ENCODE measurements around the gene PLAC8L1.
"Not testable (repeated sequence)": the region's sequence is repeated elsewhere in the genome, so short reads cannot be mapped to it uniquely, and the experiment has no call there.

PLAC8L1 gene, protein sequence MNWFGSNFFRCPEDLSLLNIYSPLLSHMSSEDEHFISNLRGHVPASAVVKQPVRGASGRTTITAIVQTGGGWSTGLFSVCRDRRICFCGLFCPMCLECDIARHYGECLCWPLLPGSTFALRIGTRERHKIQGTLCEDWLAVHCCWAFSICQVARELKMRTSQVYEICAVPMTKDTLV

GRCh38 chr5:146105477-146105876 is at the start of gene PLAC8L1:
TSS of gene PLAC8L1 (minus strand) at chr5:146105577. CDS start at chr5:146104311, 1,266 bp downstream.
- DNase-seq (ENCODE audit: low spot score), result no peak

- DNase-seq (ENCODE audit: low spot score), result no peak
These were observed 46.6 kb upstream of the PLAC8L1 start for GRCh38 chr5:146151970-146152369.

DNA sequence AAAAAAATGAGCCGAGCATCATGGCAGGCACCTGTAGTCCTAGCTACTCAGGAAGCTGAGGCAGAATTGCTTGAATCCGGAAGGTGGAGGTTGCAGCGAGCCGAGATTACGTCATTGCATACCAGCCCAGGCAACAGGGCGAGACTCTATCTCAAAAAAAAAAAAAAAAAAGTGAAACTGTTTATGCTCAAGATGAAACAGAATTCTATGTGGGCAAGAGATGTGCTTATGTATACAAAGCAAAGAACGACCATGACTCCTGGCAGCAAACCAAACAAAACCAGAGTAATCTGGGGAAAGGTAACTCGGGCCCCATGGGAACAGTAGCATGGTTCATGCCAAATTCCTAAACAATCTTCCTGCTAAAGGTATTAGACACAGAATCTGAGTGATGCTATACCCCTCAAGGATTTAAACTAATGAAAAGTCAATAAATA is 32.6 kb upstream of the PLAC8L1 start:
- no peak for DNase-seq (ENCODE audit: low spot score)

- DNase-seq (ENCODE audit: low spot score), result peak; percentile 52
These were observed 25.2 kb upstream of the PLAC8L1 start for GRCh38 chr5:146130440-146131045.

GRCh38 chr5:146126068-146126467 is 20.7 kb upstream of the PLAC8L1 start:
- DNase-seq (ENCODE audit: low spot score), result no peak

- DNase-seq (ENCODE audit: low spot score), result no peak
These were observed 19.2 kb upstream of the PLAC8L1 start for GRCh38 chr5:146124580-146124979.

DNA sequence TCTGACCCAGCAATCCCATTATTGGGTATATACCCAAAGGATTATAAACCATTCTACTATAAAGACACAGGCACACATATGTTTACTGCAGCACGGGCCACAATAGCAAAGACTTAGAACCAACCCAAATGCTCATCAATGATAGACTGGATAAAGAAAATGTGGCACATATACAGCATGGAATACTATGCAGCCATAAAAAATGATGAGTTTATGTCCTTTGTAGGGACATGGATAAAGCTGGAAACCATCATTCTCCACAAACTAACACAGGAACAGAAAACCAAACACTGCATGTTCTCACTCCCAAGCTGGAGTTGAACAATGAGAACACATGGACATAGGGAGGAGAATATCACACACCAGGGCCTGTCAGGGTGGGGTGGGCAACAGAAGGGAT is 16.1 kb upstream of the PLAC8L1 start:
- DNase-seq (ENCODE audit: low spot score), result not testable (repeated sequence)

DNA sequence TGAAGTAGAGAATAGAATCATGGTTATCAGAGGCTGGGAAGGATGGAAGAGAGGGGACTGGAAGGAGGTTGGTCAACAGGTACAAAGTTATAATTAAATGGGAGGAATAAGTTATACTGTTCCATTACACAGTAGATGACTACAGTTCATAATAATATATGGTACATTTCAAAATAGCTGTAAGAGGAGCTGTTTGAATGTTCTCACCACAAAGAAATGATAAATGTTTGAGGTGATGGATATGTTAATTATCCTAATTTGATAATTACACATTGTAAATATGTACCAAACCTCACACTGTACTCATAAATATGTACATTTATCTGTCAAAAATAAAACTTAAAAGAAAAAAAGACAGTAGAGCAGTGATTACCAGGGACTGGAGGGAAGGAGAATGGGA is 12.9 kb upstream of the PLAC8L1 start:
- DNase-seq (ENCODE audit: low spot score), result no peak

GRCh38 chr5:146117216-146117615 is 11.8 kb upstream of the PLAC8L1 start:
- DNase-seq (ENCODE audit: low spot score), result not testable (repeated sequence)

DNA sequence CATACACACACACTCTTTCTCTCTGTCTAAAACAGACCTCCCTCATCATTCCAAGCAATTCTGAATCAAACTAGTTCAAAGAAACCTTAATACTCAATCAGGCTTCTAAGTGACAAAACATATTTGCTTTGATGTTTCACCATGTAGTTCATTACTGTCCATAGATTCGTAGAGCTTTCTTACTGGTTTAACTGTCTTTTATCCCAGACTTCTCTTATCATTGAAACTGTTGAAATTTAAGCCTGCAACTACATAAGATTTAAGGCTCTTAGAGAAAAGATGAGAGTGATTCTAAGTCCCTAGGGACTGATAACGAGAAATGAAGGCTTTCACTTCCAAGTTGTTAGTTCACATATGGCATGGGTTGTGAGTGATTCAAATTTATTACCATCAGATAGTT is 11.0 kb upstream of the PLAC8L1 start:
- no peak for DNase-seq (ENCODE audit: low spot score)

DNA sequence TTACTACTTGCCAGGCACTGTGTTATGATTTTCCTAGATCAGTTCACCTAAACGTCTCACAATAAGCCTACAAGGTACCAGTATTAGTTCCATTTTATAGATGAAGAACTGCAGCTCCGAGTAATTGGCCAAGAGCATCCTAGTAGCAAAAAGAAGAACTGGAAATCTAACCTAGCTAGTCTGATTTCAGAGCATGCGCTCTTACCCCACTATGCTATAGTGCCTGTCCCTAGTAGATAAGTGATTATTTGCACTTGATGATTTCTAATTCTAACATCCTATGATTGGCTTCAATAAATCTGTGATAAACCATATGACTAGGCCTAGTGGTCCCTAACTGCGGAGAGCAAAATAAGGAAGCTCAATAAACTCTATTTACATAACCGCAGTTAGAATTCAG is 7.1 kb upstream of the PLAC8L1 start:
- DNase-seq (ENCODE audit: low spot score), result no peak

DNA sequence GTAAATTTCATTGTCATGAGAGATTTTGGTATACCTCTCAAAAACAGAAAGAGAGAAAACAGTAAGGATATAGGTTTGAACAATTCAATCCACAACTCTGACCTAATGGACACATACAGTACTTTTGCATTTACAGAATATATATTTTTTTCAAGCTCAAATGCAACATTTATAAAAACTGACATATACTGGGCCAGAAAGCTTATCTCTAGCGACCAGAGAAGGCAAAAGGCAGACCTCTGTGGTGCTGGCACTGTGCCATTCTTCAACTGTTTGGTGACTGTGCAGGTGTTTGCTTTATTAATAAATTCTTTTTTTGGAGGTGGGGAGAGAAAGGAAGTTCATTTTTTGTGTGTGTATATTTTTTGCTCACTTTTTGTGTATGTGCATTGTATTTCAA is 6.0 kb upstream of the PLAC8L1 start:
- DNase-seq (ENCODE audit: low spot score), result no peak

DNA sequence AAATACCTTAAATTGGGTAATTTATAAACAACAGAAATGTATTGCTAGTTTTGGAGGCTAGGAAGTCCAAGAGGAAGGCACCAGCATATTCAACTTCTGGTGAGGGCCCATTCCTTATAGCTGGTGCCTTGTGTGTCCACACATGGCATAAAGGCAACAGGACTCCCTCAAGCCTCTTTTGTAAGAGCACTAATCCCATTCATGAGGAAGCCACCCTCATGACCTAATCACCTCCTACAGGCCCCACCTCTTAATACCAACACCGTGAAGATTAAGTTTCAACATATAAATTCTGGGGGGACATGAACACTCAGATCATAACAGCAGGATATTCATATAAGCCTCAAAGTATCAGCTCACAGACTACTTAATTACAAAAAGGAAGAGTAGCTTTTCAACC is 4.0 kb upstream of the PLAC8L1 start:
- DNase-seq (ENCODE audit: low spot score), result no peak

GRCh38 chr5:146108870-146109269 is 3.5 kb upstream of the PLAC8L1 start:
- DNase-seq (ENCODE audit: low spot score), result not testable (repeated sequence)

DNA sequence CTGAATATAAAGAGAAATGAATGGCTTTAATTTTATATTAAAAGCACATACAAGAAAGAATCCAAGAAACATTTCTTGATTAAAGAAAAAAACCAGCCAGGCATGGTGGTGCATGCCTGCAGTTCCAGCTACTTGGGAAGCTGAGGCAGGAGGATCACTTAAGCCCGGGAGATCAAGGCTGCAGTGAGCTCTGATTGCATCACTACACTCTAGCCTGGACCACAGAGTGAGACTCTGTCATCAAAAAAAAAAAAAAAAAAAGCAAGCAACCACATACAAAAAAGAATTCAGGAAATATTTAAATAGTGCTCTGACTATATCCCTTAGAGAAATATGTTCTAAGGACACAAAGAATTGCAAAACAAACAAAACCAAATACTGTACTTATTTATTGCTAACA is 2.5 kb upstream of the PLAC8L1 start:
- DNase-seq (ENCODE audit: low spot score), result no peak

DNA sequence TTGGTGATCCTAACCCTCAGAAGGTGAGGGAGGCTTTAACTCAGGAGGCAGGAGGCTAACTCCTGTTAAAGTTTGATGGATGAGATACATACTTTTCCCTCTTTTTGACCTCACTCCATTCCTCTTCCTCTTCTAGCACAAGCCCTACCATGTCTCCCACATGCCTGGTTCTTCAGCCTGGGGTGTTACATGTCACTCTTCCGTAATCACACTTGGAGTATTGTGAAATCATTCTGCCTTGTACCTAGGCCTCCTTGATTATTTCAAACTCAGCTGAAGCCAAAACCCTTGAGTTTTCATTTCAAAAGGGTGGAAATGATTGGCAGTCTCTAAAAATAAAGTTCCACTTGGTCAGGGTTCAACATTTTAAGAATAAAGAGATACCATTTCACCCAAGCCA is 1.8 kb downstream of the PLAC8L1 start:
- no peak for DNase-seq (ENCODE audit: low spot score)

- no peak for DNase-seq (ENCODE audit: low spot score)
These were observed 3.7 kb downstream of the PLAC8L1 start for GRCh38 chr5:146101646-146102045.

GRCh38 chr5:146098047-146098446 is 7.3 kb downstream of the PLAC8L1 start:
- DNase-seq (ENCODE audit: low spot score), result peak; percentile 33

DNA sequence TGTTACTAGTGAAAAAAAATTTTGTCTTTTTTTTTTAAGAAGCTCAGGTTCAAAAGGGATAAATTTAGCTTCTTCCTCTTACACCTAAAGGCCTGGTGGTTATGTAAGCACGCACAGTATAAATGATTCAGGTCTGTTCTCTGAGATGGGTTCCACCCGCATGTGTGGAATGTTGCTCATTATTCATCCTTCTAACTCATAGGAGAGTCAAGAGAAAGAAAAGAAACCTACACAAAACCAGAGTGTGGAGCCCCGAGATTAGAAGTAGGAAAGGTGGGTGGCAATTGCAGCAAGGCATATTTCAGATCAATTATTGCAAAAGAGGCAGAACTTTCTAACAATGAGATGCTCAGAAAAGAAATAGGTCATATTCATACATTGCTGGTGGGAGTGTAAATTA is 13.5 kb downstream of the PLAC8L1 start:
- DNase-seq (ENCODE audit: low spot score), result no peak

- no peak for DNase-seq (ENCODE audit: low spot score)
These were observed 16.1 kb downstream of the PLAC8L1 start for GRCh38 chr5:146089287-146089686.

- no peak for DNase-seq (ENCODE audit: low spot score)
These were observed 17.3 kb downstream of the PLAC8L1 start for GRCh38 chr5:146088098-146088497.

GRCh38 chr5:146084376-146084775 is 21.0 kb downstream of the PLAC8L1 start:
- no peak for DNase-seq (ENCODE audit: low spot score)

GRCh38 chr5:146082798-146083197 is 22.6 kb downstream of the PLAC8L1 start:
- no peak for DNase-seq (ENCODE audit: low spot score)

DNA sequence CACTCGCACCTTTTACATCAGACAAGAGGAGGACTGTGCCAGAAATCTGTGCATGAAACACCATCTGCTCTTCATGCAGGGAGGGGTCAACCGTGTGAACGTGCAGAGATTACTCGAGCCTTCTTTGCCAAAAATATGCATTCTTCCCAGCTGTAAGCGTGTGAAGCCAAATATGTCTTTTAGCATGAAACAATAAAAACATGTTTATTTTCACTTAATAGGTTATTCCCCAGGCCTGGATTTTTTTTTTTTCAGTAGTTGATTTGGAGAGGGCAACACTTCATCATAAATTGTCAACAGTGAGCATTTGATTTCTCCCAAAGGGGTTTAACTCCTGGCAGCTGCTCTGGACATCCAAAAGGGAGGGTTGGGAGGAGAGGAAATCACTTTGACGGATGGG is 23.8 kb downstream of the PLAC8L1 start:
- DNase-seq (ENCODE audit: low spot score), result no peak
